GM04503 (cell line): ENCODE measurements around the gene TSPEAR.
A peak's percentile ranks its signal among the peaks of the same experiment; 100 is the strongest.
"Not testable (repeated sequence)": the region's sequence is repeated elsewhere in the genome, so short reads cannot be mapped to it uniquely, and the experiment has no call there.

Experiments
- DNase-seq: peaks from one replicate; pipeline ENCODE4 v3.0.0-alpha.2; 2012; ENCODE audit warnings: low read depth

TSPEAR gene

GRCh38 chr21:44483288-44484237 is 227.8 kb downstream of the TSPEAR start:
- peak; percentile 2 for DNase-seq

- no peak for DNase-seq
These were observed 228.6 kb downstream of the TSPEAR start for GRCh38 chr21:44482581-44483287.

GRCh38 chr21:44480200-44481053 is 230.9 kb downstream of the TSPEAR start:
- no peak for DNase-seq

- not testable (repeated sequence) for DNase-seq
These were observed 231.7 kb downstream of the TSPEAR start for GRCh38 chr21:44479556-44480199.

GRCh38 chr21:44478801-44479167 is 232.6 kb downstream of the TSPEAR start:
- no peak for DNase-seq

GRCh38 chr21:44478124-44478800 is 233.1 kb downstream of the TSPEAR start:
- no peak for DNase-seq

GRCh38 chr21:44477712-44478111 is 233.7 kb downstream of the TSPEAR start:
- DNase-seq = no peak

- no peak for DNase-seq
These were observed 234.2 kb downstream of the TSPEAR start for GRCh38 chr21:44477131-44477530.

- DNase-seq = no peak
These were observed 236.0 kb downstream of the TSPEAR start for GRCh38 chr21:44475266-44475845.

- DNase-seq = no peak
These were observed 237.3 kb downstream of the TSPEAR start for GRCh38 chr21:44473915-44474555.

GRCh38 chr21:44471996-44472395 is 239.4 kb downstream of the TSPEAR start:
- no peak for DNase-seq

- DNase-seq = no peak
These were observed 240.0 kb downstream of the TSPEAR start for GRCh38 chr21:44471341-44471740.

- DNase-seq = no peak
These were observed 243.5 kb downstream of the TSPEAR start for GRCh38 chr21:44467859-44468195.

- DNase-seq = no peak
These were observed 244.1 kb downstream of the TSPEAR start for GRCh38 chr21:44466996-44467858.

GRCh38 chr21:44466351-44466954 is 244.9 kb downstream of the TSPEAR start:
- no peak for DNase-seq

GRCh38 chr21:44464351-44464750 is 247.0 kb downstream of the TSPEAR start:
- DNase-seq = no peak

- no peak for DNase-seq
These were observed 247.6 kb downstream of the TSPEAR start for GRCh38 chr21:44463724-44464123.

- DNase-seq = no peak
These were observed 248.6 kb downstream of the TSPEAR start for GRCh38 chr21:44462834-44463200.
